K562 (cell line): ENCODE results near the gene ZPR1. TPM values are rescaled to one million over a fixed set of nuclear protein-coding genes. Genes with fewer than 3 reads are reported as not detected.

Experiments
- ADNP ChIP-seq: fragments of 200-800 bp; sonication (Bioruptor generic); IDR thresholded peaks from 2 replicates; pipeline ENCODE4 v1.6.1; 2016; ENCODE audit warnings: missing genetic modification characterization, missing compliant biosample characterization
- ASH1L ChIP-seq: fragments of 450-650 bp; IDR thresholded peaks from 2 replicates; pipeline ENCODE4 v1.6.1; 2018; ENCODE audit warnings: borderline replicate concordance, mild to moderate bottlenecking, low read depth; ENCODE audit not compliant: partially characterized antibody
- BRCA1 ChIP-seq, 2 experiments: fragments of 450-650 bp in 1 of 2; sonication (generic) in 1 of 2; formaldehyde crosslinking in 1 of 2; IDR thresholded peaks; 2 replicates each; pipeline versions ENCODE4 v1.5.0 to v1.6.1; 2017 to 2020; ENCODE audit warnings: mild to moderate bottlenecking in 1 of 2, missing genetic modification reagents in 1 of 2
- GATAD2A ChIP-seq: fragments of 450-650 bp; IDR thresholded peaks from 2 replicates; pipeline ENCODE4 v1.6.1; 2017
- GTF2A2 ChIP-seq: IDR thresholded peaks from 2 replicates; pipeline ENCODE4 v1.6.1; 2016; ENCODE audit warnings: mild to moderate bottlenecking, missing genetic modification characterization, missing compliant biosample characterization
- GTF3C2 ChIP-seq: IDR thresholded peaks from 3 replicates; pipeline ENCODE4 v1.6.1; 2011; ENCODE audit warnings: borderline replicate concordance, mild to moderate bottlenecking, moderate library complexity; ENCODE audit not compliant: insufficient read length; ENCODE audit errors: extremely low read depth
- HNRNPK ChIP-seq: fragments of 200-400 bp; formaldehyde crosslinking; IDR thresholded peaks from one replicate; pipeline ENCODE4 v1.6.1; 2018; ENCODE audit warnings: mild to moderate bottlenecking, low read depth, low read length; ENCODE audit not compliant: poor library complexity, severe bottlenecking
- HSF4 ChIP-seq: fragments of 250-450 bp; sonication (Bioruptor Pico); IDR thresholded peaks from 2 replicates; pipeline ENCODE4 v2.1.2; 2022; ENCODE audit warnings: mild to moderate bottlenecking, moderate library complexity, borderline replicate concordance
- JUNB ChIP-seq: fragments of 450-650 bp; formaldehyde crosslinking; conservative IDR thresholded peaks from 2 replicates; pipeline ENCODE4 v1.4.0; 2020; ENCODE audit warnings: mild to moderate bottlenecking
- KHSRP ChIP-seq: fragments of 450-650 bp; IDR thresholded peaks from 2 replicates; pipeline ENCODE4 v1.6.1; 2017
- NCOR1 ChIP-seq: fragments of 450-650 bp; IDR thresholded peaks from 2 replicates; pipeline ENCODE4 v1.6.1; 2016; ENCODE audit warnings: mild to moderate bottlenecking, moderate library complexity
- NEUROD1 ChIP-seq: fragments of 150-350 bp; IDR thresholded peaks from 2 replicates; pipeline ENCODE4 v1.6.1; 2014; ENCODE audit warnings: borderline replicate concordance, low read length, low read depth; ENCODE audit not compliant: partially characterized antibody
- NFRKB ChIP-seq: fragments of 450-650 bp; IDR thresholded peaks from 2 replicates; pipeline ENCODE4 v1.6.1; 2016; ENCODE audit warnings: low read depth
- PCBP1 ChIP-seq: fragments of 200-400 bp; formaldehyde crosslinking; IDR thresholded peaks from 2 replicates; pipeline ENCODE4 v1.6.1; 2018; ENCODE audit warnings: mild to moderate bottlenecking, low read depth, low read length; ENCODE audit not compliant: poor library complexity, severe bottlenecking
- PHF20 ChIP-seq: fragments of 450-650 bp; IDR thresholded peaks from 2 replicates; pipeline ENCODE4 v1.6.1; 2018; ENCODE audit not compliant: partially characterized antibody
- PHF21A ChIP-seq: fragments of 450-650 bp; IDR thresholded peaks from 2 replicates; pipeline ENCODE4 v1.6.1; 2017; ENCODE audit warnings: low read depth, borderline replicate concordance
- PTTG1 ChIP-seq: fragments of 450-650 bp; IDR thresholded peaks from 2 replicates; pipeline ENCODE4 v1.6.1; 2016; ENCODE audit warnings: low read depth, mild to moderate bottlenecking, missing genetic modification characterization, missing compliant biosample characterization
- RBM39 ChIP-seq: fragments of 200-400 bp; formaldehyde crosslinking; optimal IDR thresholded peaks from 2 replicates; pipeline ENCODE3; 2018; ENCODE audit warnings: low read depth, low read length
- RFX1 ChIP-seq: fragments of 450-650 bp; IDR thresholded peaks from 2 replicates; pipeline ENCODE4 v1.6.1; 2016; ENCODE audit warnings: mild to moderate bottlenecking, moderate library complexity
- RNF2 ChIP-seq: sonication (generic); IDR thresholded peaks from 2 replicates; pipeline ENCODE4 v1.6.1; 2016
- SMC3 ChIP-seq: conservative IDR thresholded peaks from 2 replicates; pipeline ENCODE4 v1.6.1; 2011; ENCODE audit warnings: low read depth, low read length, improper control_type of control experiment; ENCODE audit not compliant: insufficient read depth
- SOX6 ChIP-seq: fragments of 450-650 bp; IDR thresholded peaks from 2 replicates; pipeline ENCODE4 v1.6.1; 2014; ENCODE audit warnings: mild to moderate bottlenecking
- SP1 ChIP-seq: sonication (generic); formaldehyde crosslinking; IDR thresholded peaks from 2 replicates; pipeline ENCODE4 v1.8.1; 2022; ENCODE audit warnings: mild to moderate bottlenecking, missing genetic modification reagents
- ZNF444 ChIP-seq: fragments of 250-450 bp; sonication (Bioruptor Pico); IDR thresholded peaks from 2 replicates; pipeline ENCODE4 v1.4.0; 2020; ENCODE audit warnings: mild to moderate bottlenecking, moderate library complexity
- ZNF445 ChIP-seq: fragments of 250-450 bp; sonication (Bioruptor Pico); IDR thresholded peaks from 2 replicates; pipeline ENCODE4 v1.4.0; 2020; ENCODE audit warnings: low read depth, mild to moderate bottlenecking, moderate library complexity
- polyA plus RNA-seq, 8 experiments: library from polyadenylated mRNA; depleted of rRNA in 4 of 8; stranded (reverse) in 5 of 8; unstranded in 3 of 8; fragments of >200 nt; fragmentation: Nextera tagmentation in 2 of 8; fragmentation: Illumina TruSeq in 1 of 8; extraction: Ambion mirVana in 2 of 8; extraction: Trizol in 1 of 8; gene quantifications; 2 replicates each; pipeline versions ENCODE4 v1.2.1 to v1.2.3, GENCODE V29; 2011 to 2014; ENCODE audit warnings: inconsistent platforms in 1 of 8, missing spikeins in 1 of 8
- total RNA-seq, 7 experiments: library from RNA; depleted of rRNA in 6 of 7; stranded (reverse); fragments of >200 nt in 6 of 7; fragmentation: Illumina TruSeq in 2 of 7; extraction: Trizol in 2 of 7; gene quantifications; 2 replicates each; pipeline versions ENCODE4 v1.2.1 to v1.2.3, GENCODE V29; 2011 to 2021; ENCODE audit warnings: low replicate concordance in 1 of 7
- TF ChIP-seq, protein P1 (sequence below): sonication (generic); formaldehyde crosslinking; IDR thresholded peaks from 2 replicates; pipeline ENCODE4 v1.5.0; 2020; ENCODE audit warnings: missing genetic modification reagents
- TF ChIP-seq, protein P2 (sequence below): fragments of 250-450 bp; sonication (Bioruptor Pico); IDR thresholded peaks from 2 replicates; pipeline ENCODE4 v1.8.0; 2021; ENCODE audit warnings: moderate library complexity, mild to moderate bottlenecking, inconsistent platforms

Gene ZPR1
- total and polyA plus RNA-seq, 9 of the 15 experiments (the other 6 are each of a cell fraction or from before 2014, with no cell fraction given) = 13.0 to 120 (median 83.8) TPM

- TF ChIP-seq BRCA1 (IDR thresholded peaks at IDR 0.05) = no peak
- TF ChIP-seq BRCA1 (CRISPR knock-in tag; IDR thresholded peaks at IDR 0.05) = no peak
- no peak for TF ChIP-seq RBM39
- no peak for TF ChIP-seq JUNB (CRISPR knock-in tag)
- peak; percentile 96 for TF ChIP-seq SP1 (CRISPR knock-in tag)
- TF ChIP-seq PHF20 = peak; percentile 88
- TF ChIP-seq PTTG1 (tag) = no peak
- TF ChIP-seq ASH1L = no peak
- TF ChIP-seq SOX6 = peak; percentile 49
- TF ChIP-seq GTF3C2 = no peak
- TF ChIP-seq HNRNPK = no peak
- TF ChIP-seq SMC3 = no peak
- peak; percentile 48 for TF ChIP-seq NCOR1
- TF ChIP-seq ADNP = no peak
- no peak; the same call in 1 of the 2 replicates for TF ChIP-seq PHF21A
- no peak for TF ChIP-seq GTF2A2 (tag)
- TF ChIP-seq PCBP1 = peak; percentile 54
- TF ChIP-seq, protein P1, sequence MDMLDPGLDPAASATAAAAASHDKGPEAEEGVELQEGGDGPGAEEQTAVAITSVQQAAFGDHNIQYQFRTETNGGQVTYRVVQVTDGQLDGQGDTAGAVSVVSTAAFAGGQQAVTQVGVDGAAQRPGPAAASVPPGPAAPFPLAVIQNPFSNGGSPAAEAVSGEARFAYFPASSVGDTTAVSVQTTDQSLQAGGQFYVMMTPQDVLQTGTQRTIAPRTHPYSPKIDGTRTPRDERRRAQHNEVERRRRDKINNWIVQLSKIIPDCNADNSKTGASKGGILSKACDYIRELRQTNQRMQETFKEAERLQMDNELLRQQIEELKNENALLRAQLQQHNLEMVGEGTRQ = no peak
- no peak for TF ChIP-seq KHSRP
- TF ChIP-seq GATAD2A = no peak
- TF ChIP-seq RFX1 = peak; percentile 80
- no peak for TF ChIP-seq ZNF444 (CRISPR knock-in tag)
- TF ChIP-seq ZNF445 = no peak
- TF ChIP-seq, protein P2, sequence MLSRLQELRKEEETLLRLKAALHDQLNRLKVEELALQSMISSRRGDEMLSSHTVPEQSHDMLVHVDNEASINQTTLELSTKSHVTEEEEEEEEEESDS = no peak
- no peak; the same call in 1 of the 2 replicates for TF ChIP-seq RNF2
- TF ChIP-seq NFRKB = peak; percentile 31; the same call in 1 of the 2 replicates
- peak; percentile 82 for TF ChIP-seq NEUROD1
- no peak for TF ChIP-seq HSF4
Measured at GRCh38 chr11:116772443-116773202, 15.2 kb downstream of the ZPR1 start, which contains the start of gene BUD13 (continued).
